ENCODE data around the gene PIK3R3.

DNA sequence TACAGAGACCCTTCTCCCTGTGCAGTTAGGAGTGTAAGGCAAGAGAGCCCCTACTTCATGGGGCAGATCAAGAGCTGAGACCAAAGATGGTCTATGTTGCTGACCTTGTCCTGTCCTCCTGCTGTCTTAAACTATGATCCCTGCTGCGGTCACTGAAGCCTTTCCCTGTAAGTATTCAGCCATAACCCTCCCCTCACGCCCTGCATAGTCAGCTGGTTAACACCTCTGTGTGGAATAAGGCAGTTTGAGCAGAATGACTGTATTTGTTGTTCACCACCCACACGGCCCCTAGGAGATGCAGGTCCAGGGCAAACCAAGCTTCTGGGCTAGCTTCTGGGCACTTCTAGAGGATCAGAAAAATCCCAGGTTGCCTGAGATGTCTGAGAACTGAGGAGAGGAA is 42.8 kb upstream of the PIK3R3 start:
- TF ChIP-seq SP1 (CRISPR knock-in tag; conservative IDR thresholded peaks at IDR 0.05) (no peak), CTCF (IDR thresholded peaks at IDR 0.05) (no peak), ZNF263 (CRISPR knock-in tag; IDR thresholded peaks at IDR 0.05; ENCODE audit: low read depth) (no peak), PREB (CRISPR knock-in tag; IDR thresholded peaks at IDR 0.05; ENCODE audit: borderline replicate concordance) (no peak), ATF2 (CRISPR knock-in tag; IDR thresholded peaks at IDR 0.05; ENCODE audit: borderline replicate concordance, low read depth) (no peak), PRRX2 (CRISPR knock-in tag; IDR thresholded peaks at IDR 0.05) (no peak), CREB1 (CRISPR knock-in tag; IDR thresholded peaks at IDR 0.05) (no peak)

Measured in WTC11 (cell line).